C1 segment of cervical spinal cord (tissue), 14 donors: Measurements from ENCODE around the gene CCDC39.
"Not testable (repeated sequence)": the region's sequence is repeated elsewhere in the genome, so short reads cannot be mapped to it uniquely, and the experiment has no call there.

Experiments used
- DNase-seq, 14 donors: peaks; one replicate each; lab custom pipeline; 2025; lab: John Stamatoyannopoulos, UW

CCDC39 gene

DNA sequence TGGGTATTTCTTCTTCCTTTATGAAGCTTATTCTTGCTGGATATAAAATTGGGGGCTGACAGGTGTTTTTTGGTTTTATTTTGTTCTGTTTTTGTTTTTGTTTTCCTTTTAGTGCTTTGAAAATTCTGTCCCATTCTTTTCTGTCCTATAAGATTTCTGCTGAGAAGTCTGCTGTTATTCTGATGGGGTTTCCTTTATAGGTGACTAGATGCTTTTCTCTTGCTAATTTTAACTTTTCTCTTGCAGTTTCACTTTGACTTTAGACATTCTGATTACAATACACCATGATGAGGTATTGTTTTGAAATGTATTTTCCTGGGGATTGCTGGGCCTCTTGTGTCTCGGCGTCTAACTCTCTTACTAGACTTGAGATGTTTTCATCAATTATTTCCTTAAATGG is 54.6 kb downstream of the CCDC39 start:
- DNase-seq, result no peak

DNA sequence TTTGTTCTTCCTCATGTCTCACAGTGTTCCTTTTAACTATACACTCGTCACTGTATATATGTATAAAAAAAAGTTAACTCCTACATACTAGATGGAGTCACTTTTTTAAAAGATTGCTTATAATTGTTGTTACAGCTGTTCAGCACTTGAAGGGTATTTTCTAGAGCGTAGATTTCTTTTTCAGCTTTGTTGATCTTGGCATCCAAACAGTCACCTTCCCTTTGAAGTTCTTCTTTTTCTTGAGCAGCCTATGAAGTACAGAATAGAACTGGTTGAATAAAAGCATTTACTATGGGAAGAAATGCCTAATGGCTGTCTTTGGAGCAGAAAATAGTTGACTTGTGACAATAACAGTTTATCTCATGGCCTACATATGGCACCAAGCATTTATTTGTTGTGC is 59.6 kb downstream of the CCDC39 start:
- DNase-seq, result no peak

DNA sequence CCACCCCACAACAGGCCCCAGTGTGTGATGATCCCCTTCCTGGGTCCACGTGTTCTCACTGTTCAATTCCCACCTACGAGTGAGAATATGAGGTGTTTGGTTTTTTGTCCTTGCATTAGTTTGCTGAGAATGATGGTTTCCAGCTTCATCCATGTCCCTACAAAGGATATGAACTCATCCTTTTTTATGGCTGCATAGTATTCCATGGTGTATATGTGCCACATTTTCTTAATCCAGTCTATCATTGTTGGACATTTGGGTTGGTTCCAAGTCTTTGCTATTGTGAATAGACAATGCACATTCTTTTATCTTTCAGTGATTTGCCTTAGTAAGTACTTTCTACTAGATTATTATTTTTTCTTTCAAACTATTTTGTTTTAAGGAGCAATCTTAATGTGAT is 60.7 kb downstream of the CCDC39 start:
- DNase-seq, result not testable (repeated sequence)

DNA sequence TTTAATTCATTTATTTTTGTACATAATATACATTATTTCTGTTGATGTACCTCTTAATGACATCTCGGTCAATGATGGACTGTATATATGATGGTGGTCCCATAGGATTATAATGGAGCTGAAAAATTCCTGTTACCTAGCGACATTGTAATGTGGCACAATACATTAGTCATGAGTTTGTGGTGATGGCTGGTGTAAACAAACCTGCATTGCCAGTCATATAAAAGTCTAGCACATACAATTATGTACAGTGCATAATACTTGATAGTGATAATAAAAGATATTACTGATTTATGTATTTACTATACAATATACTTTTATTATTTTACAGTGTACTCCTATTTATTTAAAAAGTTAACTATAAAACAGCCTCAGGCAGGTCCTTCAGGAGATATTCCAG is 62.2 kb downstream of the CCDC39 start:
- no peak for DNase-seq

DNA sequence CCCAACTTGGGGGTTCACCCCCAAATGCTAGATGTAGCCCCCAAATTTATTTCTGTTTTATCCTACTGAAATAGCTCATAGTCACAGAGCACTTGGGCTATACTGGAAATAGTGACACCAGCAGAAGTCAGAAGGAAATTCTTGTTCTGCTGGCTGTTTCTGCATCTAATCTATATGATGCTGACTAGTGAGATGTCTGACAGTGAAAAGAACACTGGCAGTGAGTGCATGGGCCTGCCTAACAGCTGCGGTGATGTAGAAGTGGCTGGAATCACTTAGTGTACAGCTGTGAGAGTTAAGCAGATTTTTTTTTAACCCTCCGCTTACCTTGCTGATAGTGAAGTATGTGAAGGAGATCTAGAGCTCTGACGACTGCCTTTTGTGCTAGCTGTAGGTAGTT is 63.3 kb downstream of the CCDC39 start:
- no peak for DNase-seq

DNA sequence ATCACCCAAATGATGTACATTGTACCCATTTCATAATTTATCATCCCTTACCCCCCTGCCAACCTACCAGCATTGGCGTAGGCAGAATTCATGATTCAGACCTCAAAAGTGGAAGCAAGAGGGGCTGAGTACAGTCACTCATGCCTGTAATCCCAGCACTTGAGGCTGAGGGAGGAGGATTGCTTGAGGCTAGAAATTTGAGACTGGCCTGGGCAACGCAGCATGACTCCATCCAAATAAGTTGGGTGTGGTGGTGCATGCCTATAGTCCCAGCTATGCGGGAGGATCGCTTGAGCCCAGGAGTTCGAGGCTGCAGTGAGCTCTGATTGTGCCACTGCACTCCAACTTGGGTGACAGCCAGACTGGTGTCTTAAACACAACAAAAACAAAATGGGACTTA is 66.9 kb downstream of the CCDC39 start:
- DNase-seq, result no peak

DNA sequence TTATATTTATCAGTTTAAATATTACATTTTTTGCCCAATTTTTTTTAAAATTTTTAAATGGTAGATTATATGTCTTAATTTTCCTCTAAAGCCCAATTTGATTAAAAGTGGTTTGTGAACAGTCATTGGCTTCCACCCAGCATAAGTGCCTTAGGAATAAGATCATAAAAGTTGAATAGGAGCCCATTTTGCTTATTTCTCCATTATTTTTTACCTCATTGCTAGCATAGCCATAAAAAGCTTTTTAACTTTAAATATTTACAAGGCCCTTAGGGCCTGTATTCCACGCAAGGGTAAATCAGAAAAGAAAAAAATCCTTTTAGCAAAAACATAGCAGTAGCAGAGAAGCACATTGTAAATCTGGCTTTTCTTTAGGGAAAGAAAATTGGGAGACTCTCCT is 68.3 kb downstream of the CCDC39 start:
- no peak for DNase-seq

DNA sequence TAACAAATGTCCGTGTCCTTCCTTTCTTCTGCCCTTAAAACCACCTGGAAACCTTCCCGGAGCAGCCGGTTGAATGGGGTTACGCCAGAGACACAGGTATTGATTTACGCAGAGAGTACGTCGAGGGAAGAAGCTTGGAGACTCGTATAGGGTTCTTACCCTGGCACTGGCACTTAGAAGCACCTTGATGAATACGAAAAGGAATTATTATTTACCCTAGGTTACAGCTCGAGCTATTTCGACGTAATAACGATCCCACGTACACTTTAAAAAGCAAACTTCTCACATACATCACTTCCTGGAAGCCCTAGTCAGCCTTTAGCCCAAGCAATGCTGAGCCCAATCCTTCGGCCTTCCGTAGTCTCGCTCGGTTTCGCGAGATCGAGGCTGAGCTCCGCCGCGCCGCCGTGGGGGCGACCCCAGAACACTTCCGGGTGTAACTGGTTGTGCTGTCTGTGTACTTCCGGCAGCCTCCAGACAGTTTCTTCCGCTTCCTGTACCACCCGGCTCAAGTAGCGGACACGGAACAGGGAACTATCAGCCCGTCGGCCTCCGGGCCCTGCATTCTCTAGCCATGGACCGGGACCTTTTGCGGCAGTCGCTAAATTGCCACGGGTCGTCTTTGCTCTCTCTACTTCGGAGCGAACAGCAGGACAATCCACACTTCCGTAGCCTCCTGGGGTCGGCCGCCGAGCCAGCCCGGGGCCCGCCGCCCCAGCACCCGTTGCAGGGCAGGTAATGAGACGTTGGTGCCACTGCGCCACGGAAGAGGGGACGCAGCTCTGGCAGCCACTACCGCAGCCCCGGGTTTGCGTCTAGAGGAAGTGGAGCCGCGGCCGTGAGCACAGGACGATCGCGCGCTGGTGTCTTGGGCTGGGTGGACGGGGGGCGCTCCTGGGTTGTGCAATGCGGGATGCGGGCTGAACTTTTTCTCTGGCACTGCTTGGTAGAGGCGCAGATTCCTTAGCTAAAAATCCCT is 77.3 kb downstream of the CCDC39 start, which contains the start of gene TTC14:
Gene TTC14 (plus strand): TSS at position 476 of the 979 bp plus-strand sequence. CDS start 99 bp downstream, at position 575.
- DNase-seq, result peak; percentile 38 to 92 (median 87)

DNA sequence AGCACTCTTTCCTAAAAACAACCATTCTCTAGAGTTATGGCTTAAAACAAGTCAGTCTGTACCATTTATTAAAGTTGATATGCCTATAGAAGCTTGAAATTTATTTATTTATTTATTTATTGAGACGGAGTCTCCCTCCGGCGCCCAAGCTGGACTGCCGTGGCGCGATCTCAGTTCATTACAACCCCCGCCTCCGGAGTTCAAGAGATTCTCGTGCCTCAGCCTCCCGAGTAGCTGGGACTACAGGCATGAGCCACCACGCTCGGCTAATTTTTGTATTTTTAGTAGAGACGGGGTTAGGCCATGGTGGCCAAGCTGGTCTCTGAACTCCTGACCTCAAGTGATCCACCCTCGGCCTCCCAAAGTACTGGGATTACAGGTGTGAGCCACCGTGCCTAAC is 78.8 kb downstream of the CCDC39 start:
- no peak for DNase-seq

DNA sequence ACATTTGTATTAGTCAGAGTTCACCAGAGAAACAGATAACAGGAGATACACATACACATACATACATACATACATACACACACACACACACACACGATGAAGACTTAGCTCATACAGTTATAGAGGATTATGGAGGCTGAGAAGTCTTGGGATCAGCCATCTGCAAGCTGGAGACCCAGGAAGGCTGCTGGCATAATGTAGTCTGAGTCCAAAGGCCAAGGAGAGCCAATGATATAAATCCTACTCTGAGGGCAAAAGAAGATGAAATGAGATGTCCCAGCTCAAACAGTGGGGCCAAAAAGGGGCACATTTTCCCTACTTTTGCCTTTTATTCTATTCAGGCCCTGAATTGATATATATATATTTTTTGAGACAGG is 83.7 kb downstream of the CCDC39 start:
- no peak for DNase-seq

DNA sequence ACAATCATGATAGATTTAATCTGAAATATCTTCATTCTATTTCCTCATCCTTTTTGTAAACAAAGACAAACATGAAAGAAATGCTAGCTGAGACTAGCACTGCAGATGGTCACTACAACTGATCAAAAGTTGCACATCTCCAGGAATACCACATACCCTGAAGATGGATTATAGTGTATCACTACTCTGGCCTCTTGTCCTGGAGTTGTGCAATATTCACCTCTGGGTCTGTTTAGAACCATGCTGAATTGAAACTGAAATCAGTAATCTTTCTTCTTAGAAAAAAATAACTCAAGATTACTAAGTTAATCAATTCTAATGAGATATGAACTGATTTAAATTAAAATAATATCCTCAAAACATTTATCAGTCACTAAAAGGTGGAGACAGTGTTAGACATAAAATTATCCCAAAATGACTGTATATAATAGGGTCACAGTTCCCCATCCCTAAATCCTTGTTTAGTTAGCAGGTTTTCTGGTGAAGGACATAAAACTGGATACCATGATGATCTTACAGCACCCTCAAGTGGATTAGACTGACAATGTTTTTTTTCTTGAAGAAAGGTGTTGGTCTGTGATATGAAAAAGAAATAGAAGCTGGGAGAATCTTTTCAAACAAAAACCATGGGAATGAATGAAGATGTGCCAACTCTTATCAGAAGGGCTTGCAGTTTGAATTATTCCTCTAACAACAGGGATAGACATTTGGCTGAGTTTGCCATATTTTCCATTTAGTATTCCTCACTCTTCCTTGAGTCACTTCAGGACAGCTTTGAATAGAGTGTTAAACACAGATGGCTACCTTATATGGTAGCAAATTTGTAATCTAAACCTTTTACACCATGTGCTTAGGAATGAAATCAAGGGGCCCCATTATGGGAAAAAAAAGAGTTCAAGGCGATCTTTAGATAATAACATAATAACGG is 84.4 kb downstream of the CCDC39 start:
- DNase-seq, result no peak

DNA sequence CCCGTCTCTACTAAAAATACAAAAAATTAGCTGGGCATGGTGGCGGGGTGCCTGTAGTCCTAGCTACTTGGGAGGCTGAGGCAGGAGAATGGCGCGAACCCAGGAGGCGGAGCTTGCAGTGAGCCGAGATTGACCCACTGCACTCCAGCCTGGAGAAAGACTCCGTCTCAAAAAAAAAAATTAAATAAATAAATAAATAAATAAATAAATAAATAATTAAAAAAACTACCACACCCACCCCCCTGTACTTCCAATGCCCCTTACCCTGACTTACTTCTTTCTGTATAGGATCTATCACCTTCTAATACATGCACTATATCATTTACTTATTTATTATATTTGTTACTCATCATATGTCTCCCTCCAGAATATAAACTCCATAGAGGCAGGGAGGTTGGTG is 85.7 kb downstream of the CCDC39 start:
- not testable (repeated sequence) for DNase-seq

DNA sequence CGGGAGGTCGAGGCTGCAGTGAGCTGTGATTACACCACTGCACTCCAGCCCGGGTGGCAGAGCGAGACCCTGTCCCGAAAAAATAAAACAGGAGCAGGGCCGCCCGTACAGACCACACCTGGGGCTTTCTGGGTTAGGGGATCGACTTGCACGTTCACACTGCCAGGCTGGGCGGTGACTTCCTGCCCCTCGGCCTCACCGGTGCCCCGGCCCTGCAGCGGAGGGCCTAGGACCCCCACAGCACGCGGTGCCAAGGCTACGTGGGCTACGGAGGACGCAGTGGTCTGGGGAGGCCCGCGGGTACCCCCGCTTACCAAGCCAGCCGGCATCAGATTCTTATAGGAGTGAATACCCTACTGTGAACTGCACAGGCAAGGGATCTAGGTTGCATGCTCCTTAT is 88.9 kb downstream of the CCDC39 start:
- DNase-seq, result no peak

DNA sequence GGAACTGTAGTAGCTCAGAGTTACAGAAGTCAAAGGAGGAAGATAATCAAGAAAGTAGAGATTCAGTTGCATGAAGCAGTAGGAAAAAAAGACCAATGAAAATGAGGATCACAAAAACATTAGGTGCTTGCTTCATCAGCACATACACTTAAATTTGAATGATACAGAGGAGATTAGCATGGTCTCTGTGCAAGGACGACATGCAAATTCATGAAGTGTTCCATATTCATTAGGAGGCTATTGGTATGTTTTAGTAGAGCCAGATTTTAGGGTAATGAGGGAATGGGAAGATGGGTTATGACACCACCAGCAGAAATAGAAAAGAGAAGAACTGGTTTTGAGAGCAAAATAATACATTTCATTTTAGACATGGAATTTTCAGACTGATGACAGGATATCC is 98.4 kb downstream of the CCDC39 start:
- no peak for DNase-seq

DNA sequence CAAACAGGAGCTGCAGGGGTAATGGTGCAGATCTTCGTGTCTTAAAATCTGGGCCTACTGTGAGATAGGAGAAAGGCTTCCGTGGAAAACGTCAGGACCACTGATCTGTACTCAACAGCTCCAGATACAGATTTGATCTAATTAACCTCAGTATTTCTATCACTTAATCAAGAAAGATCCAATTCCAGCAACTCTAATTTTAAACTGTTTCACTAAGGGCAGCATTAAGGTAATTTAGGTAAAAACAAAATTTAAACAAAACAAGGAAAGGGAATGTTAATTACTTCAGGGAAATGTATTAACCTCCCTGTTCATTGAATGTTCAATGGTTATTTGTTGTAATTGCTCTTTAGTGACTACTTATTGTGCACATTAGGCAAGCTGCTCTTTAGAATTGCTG is 103.7 kb downstream of the CCDC39 start:
- DNase-seq, result no peak

DNA sequence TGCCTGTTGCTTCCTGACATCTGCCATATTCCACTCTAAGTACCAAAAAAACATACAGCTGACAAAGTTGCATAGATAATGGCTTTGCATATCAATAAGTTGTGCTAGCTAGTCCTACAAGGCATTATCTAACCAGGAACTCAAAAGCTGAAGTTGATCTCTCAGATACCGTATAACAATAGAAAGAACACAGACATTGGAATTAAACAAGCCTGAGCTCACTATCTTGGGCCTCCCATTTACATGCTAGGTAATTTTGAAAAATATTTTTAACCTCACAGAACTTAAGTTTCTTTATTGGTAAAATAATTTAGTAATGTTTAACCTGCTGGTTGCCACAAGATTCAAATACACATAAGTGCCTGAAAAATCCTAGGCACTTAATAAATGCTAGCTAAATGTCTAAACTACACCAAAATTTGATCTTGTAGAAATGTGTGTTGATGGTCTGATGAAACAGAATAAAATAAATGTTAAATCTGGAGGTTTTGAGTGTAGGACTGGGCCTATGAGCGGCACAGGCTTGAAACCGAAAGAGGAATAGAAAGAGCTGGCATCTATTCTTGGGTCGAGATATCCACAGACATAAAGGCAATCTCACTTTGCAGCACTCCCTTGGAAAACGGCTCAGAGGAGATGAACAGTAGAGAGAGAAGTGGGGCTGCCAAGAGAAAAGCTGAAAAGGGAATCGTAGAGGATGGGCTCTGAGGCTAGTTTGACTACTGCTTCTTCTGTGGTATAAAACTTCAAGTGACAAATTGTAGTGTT is 107.3 kb downstream of the CCDC39 start:
- DNase-seq, result no peak

DNA sequence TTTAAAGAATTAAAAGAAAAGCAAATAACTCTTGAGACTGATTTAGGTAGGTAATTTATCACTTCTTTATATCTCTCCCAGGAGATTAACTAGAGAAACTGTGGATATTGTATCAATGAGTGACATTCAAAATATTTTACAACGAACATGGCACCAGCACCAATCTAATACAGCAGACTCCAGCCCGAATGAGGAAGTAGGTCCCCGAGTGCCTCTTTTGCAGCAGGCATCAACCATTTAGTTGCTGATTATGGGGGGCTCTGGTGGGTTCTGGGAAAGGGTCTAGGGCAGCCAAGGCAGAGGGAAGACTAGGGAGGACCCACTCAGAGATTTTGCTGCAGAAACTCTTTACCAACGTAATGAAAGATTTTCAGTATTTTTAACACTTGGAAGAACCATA is 109.1 kb downstream of the CCDC39 start:
- no peak for DNase-seq

DNA sequence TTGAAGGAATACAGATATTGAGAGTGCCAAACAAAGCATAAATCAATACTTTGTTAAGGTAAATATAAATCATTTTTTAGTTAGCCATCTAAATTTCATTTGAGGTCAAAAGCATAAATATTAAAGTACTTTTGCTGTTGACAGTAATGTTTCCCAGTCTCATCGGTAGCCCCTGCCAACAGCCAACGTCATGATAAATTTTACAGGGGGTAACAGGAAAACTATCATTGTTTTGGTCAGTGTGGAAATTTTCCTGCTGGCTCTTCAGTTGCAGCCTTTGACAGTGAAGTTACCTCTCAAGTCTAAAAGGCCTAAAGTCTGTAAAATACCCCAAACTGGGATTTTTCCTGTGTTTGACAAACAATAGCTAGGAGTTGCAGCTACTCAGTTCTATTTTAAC is 114.6 kb downstream of the CCDC39 start:
- no peak for DNase-seq
